Pericardium fibroblast (primary cell): ENCODE data around the gene TLL2. TPM values are rescaled to one million over a fixed set of nuclear protein-coding genes. Genes with fewer than 3 reads are reported as not detected.

Experiments used
- total RNA-seq: library from RNA; depleted of rRNA; stranded (reverse); fragments of >200 nt; gene quantifications from 2 replicates; pipeline ENCODE4 v1.2.3, GENCODE V29; 2015

The TLL2 gene
- under 0.01 TPM in 1 of 2 replicates, not detected in the other for total RNA-seq

GRCh38 chr10:96513698-96514561 is at the start of gene TLL2:
Gene TLL2 (minus strand): TSS chr10:96513926. CDS start chr10:96513685, 241 bp downstream.

GRCh38 chr10:96358851-96359540 is 154.7 kb downstream of the TLL2 start, which contains the start of gene OPALIN:
Gene OPALIN (minus strand): TSS chr10:96359002. CDS start chr10:96358896, 106 bp downstream.

Other genes starting within 250 kb of the TLL2 start
- not detected in 2 replicates for gene BLNK, start 242.4 kb downstream of the TLL2 start, total RNA-seq
- gene DNTT, start 209.5 kb downstream of the TLL2 start, total RNA-seq: not detected in 2 replicates
- not detected in 2 replicates for gene OPALIN, start 154.9 kb downstream of the TLL2 start, total RNA-seq
- gene TM9SF3, start 73.1 kb upstream of the TLL2 start, total RNA-seq: 52.1 and 68.8 TPM in 2 replicates
- gene PIK3AP1, start 206.6 kb upstream of the TLL2 start, total RNA-seq: not detected in 2 replicates